Measurements from ENCODE around the gene HKDC1. TPM values are rescaled to one million over a fixed set of nuclear protein-coding genes. Genes with fewer than 3 reads are reported as not detected.
A peak's percentile ranks its signal among the peaks of the same experiment; 100 is the strongest.
"Not testable (repeated sequence)": the region's sequence is repeated elsewhere in the genome, so short reads cannot be mapped to it uniquely, and the experiment has no call there.

Gene HKDC1
- total and polyA plus RNA-seq, 8 donors: 0.10 to 5.8 (median 0.29) TPM; not detected in 1

GRCh38 chr10:69279110-69279509, 59.0 kb downstream of the HKDC1 start:
- Histone ChIP-seq H3K27me3 (no peaks in the 10 kb centered on the region), H3K4me1 (no peaks in the 10 kb centered on the region), H3K4me3 (no peak overlapping the region), H3K27ac (no peak overlapping the region), H3K36me3 (no peaks in the 10 kb centered on the region), H3K9me3 (no peaks in the 10 kb centered on the region)
- no peak for DNase-seq
- intact Hi-C loops (cut with DNase I; ENCODE audit: low total_unique reads): no loop called here
- 69 to 90% (median 79%) methylated on average over 2 of the region's 2 CpGs for WGBS, 5 donors
- TF ChIP-seq CTCF (IDR thresholded peaks at IDR 0.05) (no peak), POLR2A (IDR thresholded peaks at IDR 0.05) (no peak), POLR2AphosphoS5 (IDR thresholded peaks at IDR 0.05) (no peak), EP300 (IDR thresholded peaks at IDR 0.05) (no peak)

GRCh38 chr10:69281507-69282413, 61.6 kb downstream of the HKDC1 start:
- whole genome bisulfite sequencing, 5 donors: 78 to 88% (median 83%) methylated on average over 8 of the region's 8 CpGs
- no peak overlapping the region for H3K4me3 ChIP-seq
- no peaks in the 10 kb centered on the region for H3K9me3 ChIP-seq
- TF ChIP-seq EP300 (IDR thresholded peaks at IDR 0.05): no peak
- no peak for TF ChIP-seq POLR2A (IDR thresholded peaks at IDR 0.05)
- TF ChIP-seq CTCF (IDR thresholded peaks at IDR 0.05): no peak
- TF ChIP-seq POLR2AphosphoS5 (IDR thresholded peaks at IDR 0.05): no peak
- DNase-seq: no peak
- H3K36me3 ChIP-seq: no peaks in the 10 kb centered on the region
- intact Hi-C loops (cut with DNase I; ENCODE audit: low total_unique reads): no loop called here
- no peak overlapping the region for H3K27ac ChIP-seq
- no peaks in the 10 kb centered on the region for H3K27me3 ChIP-seq
- H3K4me1 ChIP-seq: no peaks in the 10 kb centered on the region

GRCh38 chr10:69284402-69284801, 64.3 kb downstream of the HKDC1 start:
- H3K4me1 ChIP-seq; DNase-seq; H3K9me3 ChIP-seq; H3K27ac ChIP-seq; H3K27me3 ChIP-seq; intact Hi-C loops (cut with DNase I; ENCODE audit: low total_unique reads); H3K4me3 ChIP-seq; H3K36me3 ChIP-seq: not testable (repeated sequence)
- WGBS, 5 donors: 72 to 92% (median 84%) methylated on average over 6 of the region's 6 CpGs

- no peaks in the 10 kb centered on the region for H3K4me1 ChIP-seq
- no peak overlapping the region for H3K27ac ChIP-seq
- 57 to 67% (median 59%) methylated on average over 3 to 4 of the region's 4 CpGs for WGBS, 5 donors
- intact Hi-C loops (cut with DNase I; ENCODE audit: low total_unique reads): no loop called here
- H3K4me3 ChIP-seq: no peak overlapping the region
- H3K27me3 ChIP-seq: no peaks in the 10 kb centered on the region
- H3K9me3 ChIP-seq: no peaks in the 10 kb centered on the region
- peak in 1 of 2 donors; percentile 35 for DNase-seq
- no peaks in the 10 kb centered on the region for H3K36me3 ChIP-seq
- TF ChIP-seq CTCF (IDR thresholded peaks at IDR 0.05): no peak
- no peak for TF ChIP-seq POLR2AphosphoS5 (IDR thresholded peaks at IDR 0.05)
- TF ChIP-seq EP300 (IDR thresholded peaks at IDR 0.05): no peak
Observed at GRCh38 chr10:69285699-69286098, 65.6 kb downstream of the HKDC1 start.

GRCh38 chr10:69287181-69287580, 67.0 kb downstream of the HKDC1 start:
- intact Hi-C loops (cut with DNase I; ENCODE audit: low total_unique reads): no loop called here
- Histone ChIP-seq H3K27ac (no peak overlapping the region), H3K4me1 (no peaks in the 10 kb centered on the region), H3K4me3 (no peak overlapping the region), H3K27me3 (no peaks in the 10 kb centered on the region), H3K36me3 (no peaks in the 10 kb centered on the region), H3K9me3 (no peaks in the 10 kb centered on the region)
- TF ChIP-seq POLR2A (IDR thresholded peaks at IDR 0.05) (no peak), EP300 (IDR thresholded peaks at IDR 0.05) (no peak), CTCF (IDR thresholded peaks at IDR 0.05) (no peak), POLR2AphosphoS5 (IDR thresholded peaks at IDR 0.05) (no peak)
- no peak for DNase-seq
- 68 to 93% (median 82%) methylated on average over 4 of the region's 4 CpGs for WGBS, 5 donors
